Lower leg skin (tissue), 3 donors: Measurements from ENCODE around the gene DDI1.

Experiments
- POLR2A ChIP-seq, 2 donors: fragments of 450-650 bp; IDR thresholded peaks; one replicate each; pipeline ENCODE4 v1.6.1; 2016 to 2017; ENCODE audit warnings: antibody characterized with exemption in 2 of 2, mild to moderate bottlenecking in 1 of 2, moderate library complexity in 1 of 2
- TF ChIP-seq, protein P1 (sequence below), 3 donors: fragments of 450-650 bp; IDR thresholded peaks; one replicate each; pipeline ENCODE4 v1.5.1; 2016; ENCODE audit warnings: antibody characterized with exemption in 3 of 3, mild to moderate bottlenecking in 3 of 3, moderate library complexity in 2 of 3

DNA sequence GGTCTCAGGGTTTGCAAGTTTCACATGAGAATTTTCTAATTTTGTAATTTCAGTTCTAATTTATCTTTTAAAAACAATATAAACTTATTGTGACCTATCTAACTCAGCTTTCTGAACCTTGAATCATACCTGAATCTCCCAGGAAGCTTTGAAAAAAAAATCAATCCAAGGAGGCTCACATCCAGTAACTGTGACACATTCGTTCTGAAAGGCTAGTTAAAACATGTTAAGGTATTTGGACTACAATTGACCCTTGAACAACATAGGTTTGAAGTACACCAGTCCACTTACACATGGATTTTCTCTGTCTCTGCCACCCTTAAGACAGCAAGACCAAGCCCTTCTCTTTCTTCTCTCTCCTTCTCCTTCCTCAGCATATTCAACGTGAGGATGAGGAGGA, 40.0 kb downstream of the DDI1 start:
- TF ChIP-seq, protein P1, sequence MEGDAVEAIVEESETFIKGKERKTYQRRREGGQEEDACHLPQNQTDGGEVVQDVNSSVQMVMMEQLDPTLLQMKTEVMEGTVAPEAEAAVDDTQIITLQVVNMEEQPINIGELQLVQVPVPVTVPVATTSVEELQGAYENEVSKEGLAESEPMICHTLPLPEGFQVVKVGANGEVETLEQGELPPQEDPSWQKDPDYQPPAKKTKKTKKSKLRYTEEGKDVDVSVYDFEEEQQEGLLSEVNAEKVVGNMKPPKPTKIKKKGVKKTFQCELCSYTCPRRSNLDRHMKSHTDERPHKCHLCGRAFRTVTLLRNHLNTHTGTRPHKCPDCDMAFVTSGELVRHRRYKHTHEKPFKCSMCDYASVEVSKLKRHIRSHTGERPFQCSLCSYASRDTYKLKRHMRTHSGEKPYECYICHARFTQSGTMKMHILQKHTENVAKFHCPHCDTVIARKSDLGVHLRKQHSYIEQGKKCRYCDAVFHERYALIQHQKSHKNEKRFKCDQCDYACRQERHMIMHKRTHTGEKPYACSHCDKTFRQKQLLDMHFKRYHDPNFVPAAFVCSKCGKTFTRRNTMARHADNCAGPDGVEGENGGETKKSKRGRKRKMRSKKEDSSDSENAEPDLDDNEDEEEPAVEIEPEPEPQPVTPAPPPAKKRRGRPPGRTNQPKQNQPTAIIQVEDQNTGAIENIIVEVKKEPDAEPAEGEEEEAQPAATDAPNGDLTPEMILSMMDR (IDR thresholded peaks at IDR 0.05) = no peak
- TF ChIP-seq POLR2A (IDR thresholded peaks at IDR 0.05) = no peak
